Panc1 (cell line): ENCODE data around the gene CUZD1.

Source experiments
- CTCF ChIP-seq: fragments of 450-650 bp; IDR thresholded peaks from 2 replicates; pipeline ENCODE4 v1.5.1; 2017; ENCODE audit warnings: mild to moderate bottlenecking
- POLR2AphosphoS5 ChIP-seq: IDR thresholded peaks from 2 replicates; pipeline ENCODE4 v1.6.1; 2012; ENCODE audit warnings: mild to moderate bottlenecking, low read depth, low read length, moderate library complexity

DNA sequence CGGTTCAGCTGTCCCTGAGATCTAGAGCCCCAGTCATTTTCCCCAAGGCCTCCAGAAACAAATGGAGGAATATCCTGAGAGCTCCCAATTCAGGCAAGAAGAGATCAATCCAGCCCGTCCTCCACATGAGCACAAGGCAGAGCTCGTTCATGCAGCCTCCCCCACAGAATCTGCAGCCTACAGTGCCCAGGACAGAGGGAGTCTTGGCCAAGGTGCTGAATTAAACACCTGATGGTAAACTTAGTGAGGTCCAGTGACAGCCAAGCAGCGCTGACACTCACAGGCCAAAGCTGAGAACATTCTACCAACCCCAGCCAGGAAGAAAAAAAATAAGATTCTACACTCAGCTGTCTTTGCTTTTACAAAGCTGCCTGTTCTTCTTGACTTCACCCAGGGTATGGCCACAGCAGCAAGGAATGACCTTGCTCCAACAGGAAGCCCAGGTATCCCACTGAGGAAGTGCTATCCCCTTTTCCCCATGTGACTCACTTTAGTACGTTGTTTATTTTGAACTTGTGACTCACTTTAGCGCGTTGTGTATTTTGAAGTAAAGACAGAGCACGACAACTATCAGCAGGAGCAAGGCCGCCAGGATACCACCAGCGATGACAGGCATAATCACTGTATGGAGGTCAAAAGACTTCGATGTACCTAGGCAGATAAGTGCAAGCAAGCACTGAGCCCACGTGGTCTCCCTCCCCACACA, 4.4 kb upstream of the CUZD1 start:
- TF ChIP-seq POLR2AphosphoS5, result no peak
- no peak for TF ChIP-seq CTCF
